HG03439 (cell line): Measurements from ENCODE around the gene SCP2.

Experiments used
- ATAC-seq: cut with Tn5 transposase; IDR thresholded peaks from one replicate; pipeline ENCODE4 v1.9.1; 2021; ENCODE audit warnings: mild to moderate bottlenecking, moderate library complexity; ENCODE audit not compliant: unreplicated experiment

Gene SCP2, protein sequence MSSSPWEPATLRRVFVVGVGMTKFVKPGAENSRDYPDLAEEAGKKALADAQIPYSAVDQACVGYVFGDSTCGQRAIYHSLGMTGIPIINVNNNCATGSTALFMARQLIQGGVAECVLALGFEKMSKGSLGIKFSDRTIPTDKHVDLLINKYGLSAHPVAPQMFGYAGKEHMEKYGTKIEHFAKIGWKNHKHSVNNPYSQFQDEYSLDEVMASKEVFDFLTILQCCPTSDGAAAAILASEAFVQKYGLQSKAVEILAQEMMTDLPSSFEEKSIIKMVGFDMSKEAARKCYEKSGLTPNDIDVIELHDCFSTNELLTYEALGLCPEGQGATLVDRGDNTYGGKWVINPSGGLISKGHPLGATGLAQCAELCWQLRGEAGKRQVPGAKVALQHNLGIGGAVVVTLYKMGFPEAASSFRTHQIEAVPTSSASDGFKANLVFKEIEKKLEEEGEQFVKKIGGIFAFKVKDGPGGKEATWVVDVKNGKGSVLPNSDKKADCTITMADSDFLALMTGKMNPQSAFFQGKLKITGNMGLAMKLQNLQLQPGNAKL

DNA sequence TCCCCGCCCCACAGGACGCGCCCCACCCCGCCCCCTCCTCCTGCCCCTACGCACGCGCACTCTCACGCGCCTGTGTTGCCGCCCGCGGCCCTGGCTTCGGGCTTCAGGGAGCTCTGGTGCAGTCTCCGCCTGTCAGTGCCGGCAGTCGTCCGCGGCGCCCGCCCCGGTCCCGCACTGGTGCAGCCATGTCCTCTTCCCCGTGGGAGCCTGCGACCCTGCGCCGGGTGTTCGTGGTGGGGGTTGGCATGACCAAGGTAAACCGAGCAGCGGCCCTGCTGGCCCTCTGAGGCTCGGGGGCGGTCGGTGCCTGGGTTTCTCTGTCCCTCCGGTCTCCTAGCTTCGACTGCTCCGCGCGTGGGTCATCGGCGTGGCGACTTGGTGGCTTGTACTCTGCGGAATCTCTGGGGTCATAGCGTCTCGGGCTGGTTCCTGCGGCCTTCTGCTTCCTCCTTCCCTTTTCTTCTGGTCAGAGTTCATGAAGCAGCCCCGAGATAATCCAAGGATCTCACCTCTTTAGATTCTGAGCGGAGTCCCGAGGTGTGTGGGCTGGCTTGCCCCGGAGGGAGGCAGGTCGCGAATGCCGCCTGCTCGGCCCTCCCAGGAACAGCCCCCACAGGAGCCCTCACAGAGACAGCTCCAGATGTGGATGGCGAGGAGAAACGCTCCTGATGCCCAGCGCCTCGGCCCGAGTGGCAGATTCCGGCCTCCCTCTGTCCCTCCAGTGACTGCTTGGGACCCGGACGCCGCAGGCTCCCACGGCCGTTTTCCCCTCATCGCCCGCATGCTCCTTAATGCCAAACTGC lies at the start of gene SCP2:
TSS of gene SCP2 (plus strand) at position 65 of the 803 bp plus-strand sequence. CDS start at position 186, 121 bp downstream.
- ATAC-seq: no peak

DNA sequence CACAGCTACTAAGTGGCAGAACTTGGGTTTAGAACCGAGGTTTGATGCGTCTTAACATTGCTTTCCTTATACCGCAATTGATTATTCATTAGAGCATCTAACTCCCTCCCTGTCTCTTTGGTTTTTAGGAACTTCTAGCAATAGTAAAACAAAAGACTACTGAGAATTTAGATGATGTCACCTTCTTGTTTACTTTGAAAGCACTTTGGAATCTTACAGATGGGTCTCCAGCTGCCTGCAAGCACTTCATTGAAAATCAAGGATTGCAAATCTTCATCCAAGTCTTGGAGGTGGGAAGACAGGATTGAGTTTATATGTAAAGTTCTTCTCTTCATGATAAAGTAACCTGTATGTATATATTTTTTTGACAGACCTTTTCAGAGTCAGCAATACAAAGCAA lies 49.5 kb upstream of the SCP2 start:
- ATAC-seq: no peak

DNA sequence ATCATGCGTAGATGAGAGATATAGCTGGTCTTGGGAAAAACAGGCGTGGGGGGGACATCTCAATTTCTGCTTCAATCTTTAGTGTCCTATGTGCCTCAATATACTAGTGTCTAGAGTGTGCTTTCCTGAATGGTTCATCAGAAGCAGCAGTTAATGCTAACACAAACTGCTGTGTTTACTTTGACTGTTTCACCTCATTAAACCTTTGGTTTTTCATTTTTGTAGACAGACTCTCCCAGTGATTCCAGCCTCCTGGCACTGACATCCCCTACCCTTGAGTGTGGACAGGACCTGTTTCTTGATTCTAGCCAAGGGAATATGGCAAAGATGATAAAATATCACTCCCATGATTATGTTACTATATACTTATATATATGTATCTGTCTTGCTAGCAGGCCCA lies 46.9 kb upstream of the SCP2 start:
- ATAC-seq: no peak

DNA sequence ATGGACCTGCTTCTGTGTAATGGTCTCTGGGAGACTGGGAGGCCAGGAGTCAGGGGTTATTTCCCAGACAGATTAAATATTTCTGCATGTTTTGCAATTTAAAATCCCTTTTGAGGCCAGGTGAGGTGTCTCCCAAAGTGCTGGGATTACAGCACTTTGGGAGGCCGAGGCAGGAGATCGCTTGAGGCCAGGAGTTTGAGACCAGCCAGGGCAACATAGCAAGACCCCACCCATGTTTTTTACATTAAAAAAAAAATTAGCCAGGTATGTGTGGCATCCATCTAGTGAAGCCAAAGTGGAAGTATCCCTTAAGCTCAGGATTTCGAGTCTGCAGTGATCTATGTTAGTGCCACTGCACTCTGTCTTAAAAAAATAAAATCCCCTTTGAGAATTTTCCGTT lies 39.6 kb upstream of the SCP2 start:
- ATAC-seq: no peak

DNA sequence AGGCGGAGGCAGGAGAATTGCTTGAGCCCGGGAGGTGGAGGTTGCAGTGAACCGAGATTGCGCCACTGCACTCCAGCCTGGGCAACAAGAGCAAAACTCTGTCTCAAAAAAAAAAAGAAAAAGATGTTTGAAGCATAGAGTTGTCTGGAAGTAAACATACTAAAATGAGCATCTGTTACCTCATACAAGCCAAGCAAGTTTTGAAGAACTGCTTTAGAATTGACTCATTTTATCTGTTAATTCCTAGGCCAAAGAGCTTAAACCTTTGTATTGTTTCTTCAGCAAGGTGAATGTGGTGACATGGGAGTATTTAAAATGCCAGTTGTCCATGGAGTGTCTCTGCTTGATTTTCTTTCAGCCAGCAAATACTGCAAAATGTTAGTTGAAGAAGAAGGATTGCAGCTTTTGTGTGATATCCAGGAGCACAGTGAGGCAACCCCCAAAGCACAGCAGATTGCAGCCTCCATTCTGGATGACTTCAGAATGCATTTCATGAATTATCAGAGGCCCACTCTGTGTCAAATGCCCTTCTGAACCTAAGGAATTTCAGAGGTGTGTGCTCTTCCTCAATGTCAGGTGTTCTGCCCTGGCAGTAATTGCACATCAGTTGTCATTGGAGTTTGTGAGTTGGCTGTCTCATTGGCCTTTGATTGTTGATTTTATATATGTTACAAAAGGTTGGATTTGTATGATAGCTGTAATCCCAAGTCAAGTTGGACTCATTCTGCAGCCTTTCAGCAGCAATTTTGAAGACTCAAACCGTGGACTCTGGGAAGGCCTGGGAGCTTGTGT lies 34.5 kb upstream of the SCP2 start:
- no peak for ATAC-seq

DNA sequence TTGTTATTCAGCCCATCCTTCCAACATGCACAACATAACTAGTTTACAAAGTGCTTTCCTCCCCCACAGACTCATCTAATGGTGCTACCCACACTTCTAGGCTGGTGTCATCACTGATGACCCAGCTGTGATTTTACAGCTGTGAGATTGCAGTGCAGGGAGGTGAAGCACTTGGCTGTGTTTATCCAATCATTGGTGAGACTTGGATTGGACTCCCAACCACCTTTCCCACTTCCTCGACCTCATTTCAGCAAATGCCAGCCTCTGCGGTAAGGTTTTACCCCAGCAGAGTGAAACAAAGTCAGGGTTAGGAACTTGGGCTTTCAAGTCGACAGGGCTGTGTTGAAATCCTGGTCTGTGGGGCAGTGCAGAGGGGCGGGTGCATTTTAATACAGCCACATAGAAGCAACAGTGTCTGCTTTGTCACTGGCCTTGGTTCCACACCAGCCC lies 27.6 kb upstream of the SCP2 start:
- ATAC-seq: no peak

DNA sequence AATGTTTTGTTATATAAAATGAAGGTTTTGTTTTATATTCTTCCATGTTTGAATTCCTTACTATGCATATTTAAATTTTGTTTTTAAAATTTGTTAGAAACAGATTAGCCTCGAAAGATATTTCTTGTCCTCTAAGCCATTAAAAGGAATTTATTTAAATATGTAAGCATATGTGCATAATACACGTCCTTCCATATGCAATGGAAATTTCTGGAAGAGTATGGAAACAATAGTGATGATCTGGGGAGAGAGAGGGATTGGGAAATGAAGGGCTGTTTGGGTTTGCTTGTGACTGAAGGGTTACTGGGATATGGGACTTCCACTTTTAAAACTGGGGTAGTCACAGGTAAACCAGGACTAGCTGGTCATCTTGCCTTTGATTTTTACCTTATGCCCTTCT lies 26.7 kb upstream of the SCP2 start:
- ATAC-seq: no peak

DNA sequence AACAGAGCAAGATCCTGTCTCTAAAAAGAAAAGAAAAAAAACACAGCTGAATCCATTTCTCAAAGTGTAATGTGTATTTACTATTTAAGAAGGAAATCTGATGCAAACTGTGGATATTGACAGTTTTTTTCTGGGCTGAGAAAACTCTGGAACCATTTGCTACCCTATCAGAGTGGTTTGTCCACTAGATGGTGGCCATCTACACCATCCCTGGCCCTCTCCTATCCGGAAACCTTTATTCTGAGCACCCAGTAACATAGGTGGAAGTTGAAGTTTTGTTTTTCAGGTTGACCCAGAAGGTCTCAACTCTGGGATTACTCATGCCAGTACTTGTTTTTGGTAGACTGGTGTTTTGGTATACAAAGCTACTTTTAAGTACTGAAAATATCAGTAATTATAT lies 25.7 kb upstream of the SCP2 start:
- no peak for ATAC-seq

DNA sequence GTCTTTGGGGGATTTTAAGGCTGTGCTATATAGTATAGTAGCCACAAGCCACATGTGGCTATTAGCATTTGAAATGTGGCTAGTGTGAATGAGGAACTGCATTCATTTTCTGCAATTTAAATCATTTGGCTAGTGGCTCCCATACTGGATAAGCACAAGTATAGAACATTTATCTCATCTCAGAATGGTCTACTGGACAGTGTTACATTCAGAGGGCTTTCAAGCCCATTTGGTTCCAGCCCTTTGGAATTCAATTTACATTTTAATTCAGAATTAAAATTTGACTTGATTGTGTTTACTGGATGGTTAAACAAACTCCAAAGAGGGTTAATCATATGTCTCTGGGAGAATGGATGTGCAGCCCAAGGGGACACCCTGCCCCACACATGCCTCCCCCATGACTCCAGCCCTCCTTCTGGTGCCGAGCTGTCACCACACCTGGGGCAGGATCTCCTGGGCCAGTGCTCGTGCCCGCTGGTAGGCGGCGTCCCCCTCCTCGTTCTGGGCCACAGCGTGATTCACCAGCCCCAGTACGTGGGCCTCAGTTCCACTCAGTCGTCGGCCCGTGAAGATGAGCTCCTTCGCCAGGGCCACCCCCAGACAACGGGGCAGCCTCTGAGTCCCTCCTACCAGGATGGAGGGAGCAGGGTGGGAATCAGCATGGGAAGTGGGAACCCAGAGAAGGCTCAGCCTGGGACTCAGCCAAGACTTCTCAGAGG lies 22.7 kb upstream of the SCP2 start:
- ATAC-seq: no peak

DNA sequence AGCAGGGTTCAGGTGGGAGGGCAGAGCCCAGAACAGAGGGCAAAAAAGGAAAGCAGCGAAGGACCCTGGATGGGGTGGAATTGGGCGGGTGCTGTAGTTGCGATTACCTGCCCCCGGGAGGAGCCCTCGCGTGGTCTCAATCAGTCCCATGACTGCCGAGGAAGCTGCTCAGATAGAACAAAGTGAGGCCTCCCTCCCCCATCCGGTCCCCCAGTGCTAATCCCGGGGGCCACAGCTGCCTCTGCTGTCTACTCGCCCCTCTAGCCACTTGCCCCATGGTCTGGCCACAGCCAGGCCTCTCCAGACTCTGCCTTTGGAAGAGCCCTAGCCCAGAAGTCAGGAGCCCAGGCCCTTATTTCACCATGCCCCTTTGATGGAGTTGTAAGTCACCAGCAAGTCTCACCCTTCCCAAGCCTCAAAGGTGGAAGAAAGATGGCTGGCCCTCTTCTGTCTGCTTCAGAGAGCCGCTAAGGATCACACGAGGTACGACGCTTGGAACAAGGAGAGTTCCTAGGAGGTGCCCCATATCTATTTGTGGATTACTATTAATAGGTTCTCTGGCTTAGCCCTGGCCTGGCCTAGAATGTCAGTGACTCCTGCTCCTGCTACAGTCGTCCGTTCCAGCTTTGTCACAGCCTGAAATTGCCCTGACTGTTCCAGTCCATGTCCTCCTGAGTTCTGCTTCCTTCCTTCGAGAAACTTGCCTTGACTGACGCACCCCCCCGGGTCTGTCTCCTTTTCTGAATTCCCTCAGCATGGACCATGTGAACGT lies 22.0 kb upstream of the SCP2 start:
- no peak for ATAC-seq

DNA sequence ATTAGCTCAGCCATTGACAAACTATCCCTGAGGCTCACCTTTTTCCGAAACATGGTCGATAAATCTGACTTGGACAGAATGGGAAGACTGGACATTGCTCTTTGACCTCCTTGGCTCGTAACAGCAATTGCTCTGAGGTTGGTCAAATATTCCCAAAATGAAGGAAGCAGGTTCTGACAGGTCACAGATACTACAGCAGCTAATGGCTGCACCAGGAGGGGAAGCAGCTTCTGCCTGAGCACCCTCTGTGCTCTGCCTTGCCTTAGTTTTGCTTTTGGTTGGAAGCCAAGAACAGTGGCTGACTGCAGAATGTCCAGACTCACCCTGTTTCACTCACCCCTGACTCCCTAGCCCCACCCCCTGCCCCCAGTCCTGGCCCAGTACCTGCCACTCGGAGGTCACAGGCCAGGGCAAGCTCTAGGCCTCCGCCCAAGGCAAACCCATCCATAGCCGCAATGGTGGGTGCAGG lies 20.9 kb upstream of the SCP2 start:
- no peak for ATAC-seq

DNA sequence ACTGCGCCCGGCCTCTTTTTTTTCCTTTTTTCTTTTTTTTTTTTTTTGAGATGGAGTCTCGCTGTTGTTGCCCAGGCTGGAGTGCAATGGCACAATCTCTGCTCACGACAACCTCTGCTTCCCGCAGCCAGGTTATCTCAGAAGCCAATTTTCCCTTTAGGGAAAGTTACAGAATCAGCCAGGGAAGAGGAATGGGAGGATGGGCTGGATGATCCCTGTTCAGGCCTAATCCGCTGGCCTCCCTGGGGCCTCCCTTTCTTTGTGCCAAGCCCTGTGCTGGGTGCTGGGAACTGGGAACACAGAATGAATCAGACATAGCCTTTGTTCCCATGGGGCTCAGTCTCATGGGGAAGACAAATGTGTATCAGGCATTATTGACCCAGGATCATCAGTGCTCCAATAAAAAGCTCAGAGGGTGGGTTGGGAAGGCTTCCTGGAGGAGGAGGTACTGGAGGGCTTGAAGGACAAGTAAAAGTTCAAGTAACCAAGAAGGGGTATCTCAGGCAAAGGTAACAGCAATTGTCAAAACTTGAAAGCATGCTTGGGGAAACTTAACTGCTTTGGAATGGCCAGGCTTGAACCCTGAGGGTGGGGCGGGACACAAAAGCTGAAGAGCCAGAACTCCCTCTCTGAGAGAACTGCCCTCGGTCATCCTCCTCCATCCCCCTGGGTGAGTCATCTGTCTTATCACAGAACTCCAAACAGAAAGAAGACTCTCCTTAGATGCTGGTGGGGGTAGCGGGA lies 19.8 kb upstream of the SCP2 start:
- ATAC-seq: no peak

DNA sequence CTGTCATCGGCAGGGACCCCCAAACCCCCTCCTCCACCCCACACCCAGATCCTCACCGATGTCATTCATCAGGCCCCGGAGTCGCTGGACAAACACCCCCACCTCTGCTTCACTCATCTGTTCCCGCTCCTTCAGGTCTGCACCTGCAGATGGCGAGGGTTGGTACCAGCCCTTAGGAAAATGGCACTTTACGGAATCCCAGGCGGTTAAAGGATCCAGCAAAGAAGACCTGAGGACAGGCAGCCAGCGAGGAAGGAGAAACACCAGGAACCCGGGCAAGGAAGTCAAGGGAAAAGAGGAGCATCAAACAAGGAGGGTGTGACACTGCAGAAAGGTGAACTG lies 19.3 kb upstream of the SCP2 start:
- no peak for ATAC-seq

DNA sequence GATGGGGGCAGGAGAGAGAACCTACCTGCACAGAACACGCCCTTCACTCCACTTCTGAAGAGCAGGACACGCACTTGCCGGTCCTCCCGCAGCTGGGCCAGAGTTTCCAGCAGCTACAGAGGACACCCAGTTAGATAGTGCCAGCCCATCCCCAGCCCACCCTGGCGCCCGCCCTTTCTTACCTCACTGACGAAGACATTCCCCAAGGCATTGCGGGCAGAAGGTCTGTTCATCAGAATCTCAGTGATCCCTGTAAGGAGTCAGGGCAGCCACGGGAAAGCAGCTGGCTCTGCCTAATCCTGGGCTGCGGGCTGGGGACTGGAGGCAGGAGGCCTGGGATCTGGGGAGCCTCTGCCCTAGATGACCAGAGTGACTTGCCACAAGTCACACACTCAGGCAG lies 15.5 kb upstream of the SCP2 start:
- no peak for ATAC-seq

DNA sequence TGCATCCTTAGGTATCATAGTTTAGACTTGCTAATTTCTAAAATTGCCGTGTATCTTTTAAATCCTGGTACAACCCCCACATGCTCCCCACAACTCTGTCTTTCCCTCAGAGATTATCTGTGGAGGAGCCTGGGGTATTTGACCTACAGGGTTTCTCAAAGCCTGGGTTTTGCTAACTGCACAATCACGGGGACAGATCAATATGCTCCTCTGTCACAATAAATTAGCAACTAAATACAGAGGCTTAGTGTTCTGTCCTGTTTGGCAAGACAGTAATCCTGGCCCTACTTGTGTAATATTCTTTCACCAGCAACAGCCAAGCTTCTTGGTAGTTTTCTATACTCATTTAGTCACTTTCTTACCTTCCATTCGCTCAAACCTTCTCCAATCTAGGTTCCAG lies 14.1 kb upstream of the SCP2 start:
- no peak for ATAC-seq

DNA sequence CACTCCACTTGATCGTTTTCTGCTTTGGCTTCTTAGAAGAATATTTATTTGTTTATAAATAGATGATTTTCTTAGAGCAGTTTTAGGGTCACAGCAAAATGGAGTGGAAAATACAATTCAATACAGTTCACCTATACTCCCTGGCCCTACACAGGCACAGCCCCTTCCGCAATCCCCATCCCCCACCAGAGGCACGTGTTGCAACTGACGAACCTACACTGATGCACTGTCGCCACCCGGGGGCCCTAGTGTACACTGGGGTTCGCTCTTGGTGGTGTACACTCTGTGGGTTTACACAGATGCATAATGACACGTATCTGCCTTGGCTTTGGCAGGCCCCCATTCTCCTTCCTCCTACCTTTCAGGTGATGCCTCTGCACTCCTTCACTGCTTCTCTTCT lies 13.5 kb upstream of the SCP2 start:
- no peak for ATAC-seq

DNA sequence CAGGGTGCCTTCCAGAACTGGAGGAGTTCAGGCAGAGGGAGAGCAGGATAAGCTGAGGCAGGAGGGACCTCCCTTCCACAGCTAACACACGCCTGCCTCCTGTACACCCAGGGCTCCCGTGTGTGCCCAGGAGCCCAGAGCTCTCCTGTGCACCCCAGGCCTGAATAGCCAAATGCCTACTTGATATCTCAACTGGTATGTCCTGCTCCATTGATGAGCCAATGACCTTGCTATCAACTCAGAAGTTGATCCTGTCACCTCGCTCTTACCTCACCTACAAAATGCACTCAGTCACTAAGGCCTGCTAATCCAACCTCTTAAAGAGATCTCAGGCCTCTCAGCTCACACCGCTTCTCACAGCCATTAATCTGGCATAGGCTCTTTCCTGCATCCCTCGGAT lies 12.6 kb upstream of the SCP2 start:
- ATAC-seq: no peak

DNA sequence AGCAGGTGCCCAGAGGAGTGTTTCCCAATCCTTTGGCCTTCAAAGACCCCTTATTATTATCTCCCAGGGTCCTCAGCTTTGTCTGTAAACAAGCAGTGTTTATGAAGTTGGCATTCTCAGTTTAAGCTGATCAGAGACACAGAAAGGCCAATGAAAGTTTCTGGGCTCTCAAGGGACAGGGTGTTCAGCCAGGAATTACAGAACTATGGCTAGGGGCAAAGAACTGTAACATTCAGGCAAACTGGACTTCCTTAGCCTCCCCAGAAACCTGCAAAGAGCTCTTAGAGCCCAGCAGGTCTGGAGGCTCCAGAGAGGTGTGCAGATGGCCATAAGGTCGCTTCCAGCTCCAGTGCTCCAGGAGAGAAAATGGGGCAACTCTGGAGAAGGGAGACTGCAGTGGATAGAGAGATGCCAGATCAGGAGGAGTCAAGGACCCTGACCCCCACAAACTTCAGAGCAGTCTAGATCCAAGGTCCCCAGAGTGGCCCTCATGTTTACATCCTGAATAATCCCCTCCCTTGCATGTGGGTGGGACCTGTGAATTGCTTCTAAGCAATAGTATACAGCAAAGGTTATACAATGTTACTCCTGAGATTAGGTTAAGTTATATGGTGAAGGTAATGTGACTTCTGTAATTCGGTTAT lies 11.7 kb upstream of the SCP2 start:
- ATAC-seq: no peak

DNA sequence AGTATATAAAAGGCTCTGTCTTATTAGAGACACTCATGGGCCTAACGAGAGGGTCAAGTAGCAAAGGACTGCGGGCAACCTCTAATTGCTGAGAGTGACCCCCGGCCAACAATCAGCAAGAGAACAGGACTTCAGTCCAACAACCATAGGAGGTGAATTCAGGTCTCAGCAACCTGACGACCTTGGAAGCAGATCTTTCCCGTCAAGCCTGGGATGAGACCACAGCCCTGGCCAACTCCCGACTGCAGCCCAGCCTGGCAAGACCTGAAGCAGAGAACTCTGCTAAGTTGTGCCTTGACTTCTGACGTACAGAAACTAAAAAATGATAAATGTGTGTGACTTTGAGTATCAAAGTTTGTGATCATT lies 11.2 kb upstream of the SCP2 start:
- ATAC-seq: no peak
